GM12878 (cell line): ENCODE results near the gene VEGFA. TPM values are rescaled to one million over a fixed set of nuclear protein-coding genes. Genes with fewer than 3 reads are reported as not detected.

Experiments
- ATAC-seq: fragments of 200-7000 bp; cut with Tn5 transposase; 3 replicates; pipeline ENCODE4 v1.9.1; 2020; ENCODE audit warnings: mild to moderate bottlenecking, moderate library complexity
- BruUV-seq: library from RNA; stranded (reverse); fragments of 400-500 nt; replicated peaks from 2 replicates; lab custom pipeline; 2021; lab: Mats Ljungman, UMichigan
- CTCF ChIA-PET: fragments of 300-600 bp; sonication (Branson Sonifier 250); formaldehyde crosslinking; extraction: SDS; loops from one replicate; lab custom pipeline; 2021; ENCODE audit warnings: inconsistent platforms; lab: Yijun Ruan, JAX
- POLR2A ChIA-PET: fragments of 350-600 bp; formaldehyde crosslinking; extraction: SDS; loops from one replicate; lab custom pipeline; 2021; ENCODE audit warnings: inconsistent platforms; lab: Charles Lee
- RAD21 ChIA-PET: fragments of 300-600 bp; sonication (Branson Sonifier 250); formaldehyde crosslinking; loops from one replicate; lab custom pipeline; 2023; ENCODE audit warnings: antibody characterized with exemption; ENCODE audit not compliant: unreplicated experiment; lab: Charles Lee
- SMC1A ChIA-PET: fragments of 300-600 bp; sonication (Branson Sonifier 250); formaldehyde crosslinking; loops from one replicate; lab custom pipeline; 2023; ENCODE audit not compliant: unreplicated experiment, uncharacterized antibody; lab: Charles Lee
- DNase-seq: peaks from one replicate; pipeline ENCODE4 v3.0.0-alpha.2; 2011; ENCODE audit warnings: low read depth, low spot score
- FAIRE-seq: peaks from 3 replicates; lab custom pipeline; 2011; peaks lifted over from hg19 to GRCh38; lab: Jason Lieb, UNC
- H2AFZ ChIP-seq: 2 replicates; pipeline ENCODE4 v1.6.0; 2011; ENCODE audit warnings: low read depth, low read length, control low read depth; ENCODE audit not compliant: control insufficient read depth
- H3K27ac ChIP-seq: 2 replicates; pipeline ENCODE4 v1.5.1; 2011; ENCODE audit warnings: control low read depth; ENCODE audit not compliant: control insufficient read depth, insufficient read depth
- H3K27me3 ChIP-seq, 2 experiments: replicated peaks in 1 of 2; 2 replicates each; pipeline versions ENCODE4 v1.6.0 to v1.6.1; 2011; ENCODE audit warnings: low read length in 1 of 2; ENCODE audit not compliant: control insufficient read depth in 2 of 2, insufficient read depth in 2 of 2
- H3K36me3 ChIP-seq, 2 experiments: 2 replicates each; pipeline ENCODE4 v1.5.1; 2011; ENCODE audit warnings: low read length in 1 of 2; ENCODE audit not compliant: control insufficient read depth in 2 of 2, insufficient read depth in 2 of 2
- H3K4me1 ChIP-seq: 2 replicates; pipeline ENCODE4 v1.6.1; 2011; ENCODE audit warnings: mild to moderate bottlenecking, low read length, moderate library complexity, mixed read lengths; ENCODE audit not compliant: control insufficient read depth, insufficient read depth
- H3K4me2 ChIP-seq: 2 replicates; pipeline ENCODE4 v1.6.0; 2011; ENCODE audit warnings: control low read depth; ENCODE audit not compliant: control insufficient read depth, insufficient read depth
- H3K4me3 ChIP-seq: fragments of 200-600 bp; sonication (generic); 2 replicates; pipeline ENCODE4 v1.5.1; 2016
- H3K79me2 ChIP-seq: 2 replicates; pipeline ENCODE4 v1.6.0; 2011; ENCODE audit warnings: low read length; ENCODE audit not compliant: control insufficient read depth, insufficient read depth
- H3K9ac ChIP-seq: 2 replicates; pipeline ENCODE4 v1.8.0; 2011; ENCODE audit warnings: low read length, control low read depth, mixed read lengths; ENCODE audit not compliant: control insufficient read depth, insufficient read depth
- H3K9me3 ChIP-seq: replicated peaks from 3 replicates; pipeline ENCODE4 v1.5.1; 2011; ENCODE audit warnings: mild to moderate bottlenecking, low read length; ENCODE audit not compliant: control insufficient read depth, insufficient read depth
- H4K20me1 ChIP-seq: 2 replicates; pipeline ENCODE4 v1.6.0; 2011; ENCODE audit not compliant: control insufficient read depth, insufficient read depth
- CEBPZ ChIP-seq: fragments of 150-350 bp; IDR thresholded peaks from 2 replicates; pipeline ENCODE4 v1.6.1; 2016; ENCODE audit warnings: low read depth, low read length
- FOXM1 ChIP-seq: IDR thresholded peaks from 2 replicates; pipeline ENCODE4 v1.6.1; 2012; ENCODE audit warnings: low read depth, mild to moderate bottlenecking, inconsistent platforms, low read length, moderate library complexity
- MEF2B ChIP-seq: fragments of 450-650 bp; IDR thresholded peaks from 2 replicates; pipeline ENCODE4 v1.6.1; 2018; ENCODE audit warnings: mild to moderate bottlenecking, moderate library complexity; ENCODE audit not compliant: partially characterized antibody, poor library complexity, severe bottlenecking
- MTA2 ChIP-seq: fragments of 450-650 bp; IDR thresholded peaks from 2 replicates; pipeline ENCODE4 v1.6.1; 2016; ENCODE audit warnings: low read depth, mild to moderate bottlenecking, moderate library complexity
- NR2C2 ChIP-seq: IDR thresholded peaks from 2 replicates; pipeline ENCODE4 v1.6.1; 2011; ENCODE audit warnings: borderline replicate concordance, low read depth; ENCODE audit not compliant: control insufficient read depth, insufficient read length
- SUZ12 ChIP-seq: fragments of 200-600 bp; sonication (generic); IDR thresholded peaks from one replicate; pipeline ENCODE4 v1.6.1; 2018; ENCODE audit warnings: antibody characterized with exemption, mild to moderate bottlenecking; ENCODE audit not compliant: unreplicated experiment
- TCF7 ChIP-seq: IDR thresholded peaks from 2 replicates; pipeline ENCODE4 v1.6.1; 2014; ENCODE audit warnings: antibody characterized with exemption, borderline replicate concordance
- WGBS: methylation state at CpG from one replicate; pipeline ENCODE4 v1.1.6; 2016; ENCODE audit warnings: low lambda C conversion rate; ENCODE audit not compliant: insufficient replicate concordance, insufficient coverage; ENCODE audit errors: missing lambda C conversion rate; 5-methylcytosine and 5-hydroxymethylcytosine counted together
- in situ Hi-C: fragments of 300-500 bp; cut with MboI; formaldehyde crosslinking; loops from 9 replicates; pipeline ENCODE4 v1.14.3; 2018; ENCODE audit warnings: mixed read lengths
- intact Hi-C: fragments of 100-400 bp; cut with micrococcal nuclease; formaldehyde crosslinking; loops from one replicate; pipeline ENCODE4 v1.14.2; 2022; ENCODE audit not compliant: unreplicated experiment
- polyA plus RNA-seq, 11 experiments: library from polyadenylated mRNA; depleted of rRNA in 4 of 11; unstranded in 6 of 11; stranded (reverse) in 5 of 11; fragments of >200 nt; fragmentation: Nextera tagmentation in 4 of 11; fragmentation: Illumina TruSeq in 1 of 11; extraction: Ambion mirVana in 4 of 11; extraction: Trizol in 1 of 11; gene quantifications; 1 replicate in 1 of 11; 2 replicates in 10 of 11; pipeline versions ENCODE4 v1.2.1 to v1.2.3, GENCODE V29; 2011 to 2016; ENCODE audit warnings: inconsistent platforms in 2 of 11, missing spikeins in 2 of 11, low read depth in 1 of 11
- total RNA-seq, 4 experiments: library from RNA; depleted of rRNA in 3 of 4; stranded (reverse); fragments of >200 nt in 3 of 4; fragmentation: Illumina TruSeq in 1 of 4; extraction: Trizol in 1 of 4; gene quantifications; 2 replicates each; pipeline versions ENCODE4 v1.2.1 to v1.2.3, GENCODE V29; 2013 to 2021

The VEGFA gene
- total and polyA plus RNA-seq, 10 of the 15 experiments (the other 5 are each of a cell fraction or from before 2014, with no cell fraction given) = 0.96 to 140 (median 16.9) TPM

DNA sequence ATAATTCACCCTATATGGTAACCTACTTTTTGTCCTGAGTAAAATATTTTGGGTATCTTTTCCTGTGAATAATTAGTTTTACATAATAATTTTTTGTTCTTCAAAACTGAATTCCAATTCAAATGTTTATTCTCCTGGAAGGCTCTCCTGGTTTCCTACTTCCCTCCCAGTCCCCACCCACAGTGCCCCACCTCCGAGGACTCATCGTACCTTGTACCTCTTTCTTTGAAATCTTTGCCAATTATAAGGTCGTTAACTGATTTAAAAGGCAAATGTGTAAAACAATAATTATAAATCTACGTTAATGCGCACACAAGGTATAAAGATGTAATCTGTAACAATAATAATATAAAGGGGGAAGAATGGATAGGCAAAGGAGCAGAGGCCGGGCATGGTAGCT lies 40.5 kb upstream of the VEGFA start:
- no peak overlapping the region for H3K4me2 ChIP-seq
- DNase-seq (no peak), FAIRE-seq (no peak), ATAC-seq (no peak)
- intact Hi-C loops (no loop called here), in situ Hi-C loops (no loop called here)
- no peak overlapping the region for H3K27ac ChIP-seq
- peaks cover 3% of the 10 kb centered on the region for H3K9me3 ChIP-seq
- 72% methylated on average over 6 of the region's 6 CpGs for WGBS
- ChIA-PET SMC1A (interaction anchor here (1.2 kb wide), 1 partner anchor 24 kb away, joined by 3 read pairs; no protein-coding TSS in a partner anchor), RAD21 (no interaction called here), POLR2A (no interaction called here)
- H3K27me3 ChIP-seq = no peaks in the 10 kb centered on the region
- no TSS peak for BruUV-seq
- H2AFZ ChIP-seq = no peak overlapping the region
- no peaks in the 10 kb centered on the region for H3K79me2 ChIP-seq
- H3K36me3 ChIP-seq = no peaks in the 10 kb centered on the region
- no peaks in the 10 kb centered on the region for H4K20me1 ChIP-seq
- no peak overlapping the region for H3K9ac ChIP-seq
- TF ChIP-seq FOXM1 (no peak), TCF7 (no peak), NR2C2 (no peak), MEF2B (no peak), SUZ12 (no peak), CEBPZ (no peak), MTA2 (no peak)
- TF ChIP-seq, all 136 proteins: peak for 0
- H3K4me3 ChIP-seq = no peak overlapping the region
- peaks cover 30% of the 10 kb centered on the region for H3K4me1 ChIP-seq
- CTCF ChIA-PET = no interaction called here
